ENCODE measurements around the gene DRGX.

GRCh38 chr10:49338604-49339003 lies 57.3 kb downstream of the DRGX start:
- TF ChIP-seq CTCF (IDR thresholded peaks at IDR 0.05; ENCODE audit: low read length) (no peak), EZH2phosphoT487 (IDR thresholded peaks at IDR 0.05; ENCODE audit: low read length) (no peak)

All from MM.1S (cell line).